Smooth muscle cell (in vitro differentiated cells): ENCODE data around the gene PROCA1. TPM values are rescaled to one million over a fixed set of nuclear protein-coding genes. Genes with fewer than 3 reads are reported as not detected.
A peak's percentile ranks its signal among the peaks of the same experiment; 100 is the strongest.

Source experiments
- DNase-seq: peaks from one replicate; lab custom pipeline; 2025; ENCODE audit not compliant: unreplicated experiment; lab: John Stamatoyannopoulos, UW
- H2AFZ ChIP-seq: fragments of 200-600 bp; sonication (generic); 2 replicates; pipeline ENCODE4 v1.6.0; 2016; ENCODE audit warnings: antibody characterized with exemption, low read depth, mild to moderate bottlenecking
- H3F3A ChIP-seq: fragments of 200-600 bp; sonication (generic); 2 replicates; pipeline ENCODE4 v1.6.0; 2017; ENCODE audit warnings: antibody characterized with exemption, low read depth
- H3K27ac ChIP-seq: fragments of 200-600 bp; sonication (generic); 2 replicates; pipeline ENCODE4 v1.5.1; 2016; ENCODE audit warnings: low read depth, mild to moderate bottlenecking
- H3K27me3 ChIP-seq: fragments of 200-600 bp; sonication (generic); 2 replicates; pipeline ENCODE4 v1.6.1; 2016; ENCODE audit warnings: low read depth, mild to moderate bottlenecking
- H3K36me3 ChIP-seq: fragments of 200-600 bp; sonication (generic); 2 replicates; pipeline ENCODE4 v1.5.1; 2016; ENCODE audit warnings: low read depth
- H3K4me1 ChIP-seq: fragments of 200-600 bp; sonication (generic); 2 replicates; pipeline ENCODE4 v1.5.1; 2016; ENCODE audit warnings: low read depth
- H3K4me2 ChIP-seq: fragments of 200-600 bp; sonication (generic); 2 replicates; pipeline ENCODE4 v1.6.0; 2016; ENCODE audit warnings: mild to moderate bottlenecking
- H3K4me3 ChIP-seq: fragments of 200-600 bp; sonication (generic); 2 replicates; pipeline ENCODE4 v1.5.1; 2016; ENCODE audit warnings: mild to moderate bottlenecking
- H3K79me2 ChIP-seq: fragments of 200-600 bp; sonication (generic); 2 replicates; pipeline ENCODE4 v1.6.0; 2016; ENCODE audit warnings: low read depth, mild to moderate bottlenecking
- H3K9ac ChIP-seq: fragments of 200-600 bp; sonication (generic); 2 replicates; pipeline ENCODE4 v1.6.0; 2016; ENCODE audit warnings: low read depth
- H3K9me3 ChIP-seq: fragments of 200-600 bp; sonication (generic); replicated peaks from 2 replicates; pipeline ENCODE4 v1.5.1; 2016; ENCODE audit warnings: low read depth
- H4K20me1 ChIP-seq: fragments of 200-600 bp; sonication (generic); 2 replicates; pipeline ENCODE4 v1.6.0; 2016; ENCODE audit warnings: low read depth
- CTCF ChIP-seq: fragments of 200-600 bp; sonication (generic); IDR thresholded peaks from 2 replicates; pipeline ENCODE4 v1.5.1; 2017; ENCODE audit warnings: borderline replicate concordance, mild to moderate bottlenecking, antibody characterized with exemption; ENCODE audit not compliant: insufficient read depth, poor library complexity, severe bottlenecking
- WGBS: methylation state at CpG from one replicate; pipeline ENCODE4 v1.1.7; 2016; ENCODE audit warnings: low lambda C conversion rate; 5-methylcytosine and 5-hydroxymethylcytosine counted together
- polyA plus RNA-seq: library from polyadenylated mRNA; unstranded; fragments of >200 nt; fragmentation: Nextera tagmentation; extraction: Ambion mirVana; gene quantifications from 2 replicates; pipeline ENCODE4 v1.2.1, GENCODE V29; 2016
- total RNA-seq: library from RNA; depleted of rRNA; stranded (reverse); fragments of >200 nt; gene quantifications from 2 replicates; pipeline ENCODE4 v1.2.3, GENCODE V29; 2014

Gene PROCA1
- total and polyA plus RNA-seq, 2 experiments from 2014 or later = 3.0 TPM

- H3K27me3 ChIP-seq = no peaks in the 10 kb centered on the region
- TF ChIP-seq CTCF = peak; percentile 100
- H4K20me1 ChIP-seq = peaks cover 28% of the 10 kb centered on the region
- peak overlapping the region; percentile 98 for H3K27ac ChIP-seq
- H2AFZ ChIP-seq = peak overlapping the region; percentile 83
- DNase-seq = peak; percentile 87
- H3K79me2 ChIP-seq = peaks cover 12% of the 10 kb centered on the region
- peaks cover 17% of the 10 kb centered on the region for H3F3A ChIP-seq
- H3K9ac ChIP-seq = peak overlapping the region; percentile 90
- H3K4me2 ChIP-seq = peak overlapping the region; percentile 98
- peak overlapping the region; percentile 86 for H3K4me3 ChIP-seq
- no peaks in the 10 kb centered on the region for H3K9me3 ChIP-seq
- H3K4me1 ChIP-seq = peaks cover 15% of the 10 kb centered on the region
- WGBS = 1% methylated on average over 46 of the region's 57 CpGs
- no peaks in the 10 kb centered on the region for H3K36me3 ChIP-seq
These were observed 15.2 kb upstream of the PROCA1 start for GRCh38 chr17:28726627-28727491.

GRCh38 chr17:28726226-28726626, 14.5 kb upstream of the PROCA1 start, which contains the start of gene TLCD1:
TLCD1 (minus strand) TSS chr17:28726233; CDS start chr17:28726097, 136 bp downstream.
- H3K9me3 ChIP-seq = no peaks in the 10 kb centered on the region
- H3F3A ChIP-seq = peaks cover 22% of the 10 kb centered on the region
- H2AFZ ChIP-seq = peak within 1 kb of the TSS; percentile 52
- H3K4me1 ChIP-seq = peaks cover 21% of the 10 kb centered on the region
- peak; percentile 87 for DNase-seq
- H3K27ac ChIP-seq = peak within 1 kb of the TSS; percentile 98
- no peaks in the 10 kb centered on the region for H3K27me3 ChIP-seq
- H3K9ac ChIP-seq = peak within 1 kb of the TSS; percentile 69
- peaks cover 19% of the 10 kb centered on the region for H3K79me2 ChIP-seq
- peak within 1 kb of the TSS; percentile 86 for H3K4me3 ChIP-seq
- peaks cover 34% of the 10 kb centered on the region for H4K20me1 ChIP-seq
- no peak for TF ChIP-seq CTCF
- 4% methylated on average over 4 of the region's 49 CpGs for whole genome bisulfite sequencing
- H3K4me2 ChIP-seq = peak within 1 kb of the TSS; percentile 98
- no peaks in the 10 kb centered on the region for H3K36me3 ChIP-seq

- DNase-seq = peak; percentile 43
- H3K36me3 ChIP-seq = no peaks in the 10 kb centered on the region
- peak overlapping the region; percentile 28 for H3K9ac ChIP-seq
- peaks cover 26% of the 10 kb centered on the region for H3K4me1 ChIP-seq
- H3K9me3 ChIP-seq = no peaks in the 10 kb centered on the region
- TF ChIP-seq CTCF = no peak
- WGBS = under 1% methylated on average over 37 of the region's 45 CpGs
- peak overlapping the region; percentile 98 for H3K4me2 ChIP-seq
- H3F3A ChIP-seq = peaks cover 22% of the 10 kb centered on the region
- no peak overlapping the region for H2AFZ ChIP-seq
- H3K27ac ChIP-seq = peak overlapping the region; percentile 98
- H3K79me2 ChIP-seq = peaks cover 23% of the 10 kb centered on the region
- peaks cover 39% of the 10 kb centered on the region for H4K20me1 ChIP-seq
- peak overlapping the region; percentile 86 for H3K4me3 ChIP-seq
- H3K27me3 ChIP-seq = no peaks in the 10 kb centered on the region
These were observed 14.1 kb upstream of the PROCA1 start for GRCh38 chr17:28725660-28726225.
